ENCODE results near the gene GDI1. TPM values are rescaled to one million over a fixed set of nuclear protein-coding genes. Genes with fewer than 3 reads are reported as not detected.

Gene GDI1
- polyA plus RNA-seq, 3 donors, result 15.8 to 398 (median 21.3) TPM

- H3K27ac ChIP-seq (ENCODE audit: low read depth in 1 of 2, low read length in 2 of 2), result no peak within 1 kb of the TSS
- peaks cover 3 to 5% of the 10 kb centered on the region in 2 donors for H3K36me3 Mint-ChIP-seq
- no peaks in the 10 kb centered on the region for H3K79me2 ChIP-seq (ENCODE audit: insufficient read depth, low read length)
- peak within 1 kb of the TSS; percentile 86 to 97 for H3K4me3 Mint-ChIP-seq
- H3K9me3 Mint-ChIP-seq, result peaks cover 0 to 16% (median 4%) of the 10 kb centered on the region in 7 donors
- peak within 1 kb of the TSS; percentile 16 to 67 (median 32) for H3K4me3 ChIP-seq (replicated peaks in 1 of 3; ENCODE audit: low read depth in 2 of 3, low read length in 3 of 3)
- H4K20me1 ChIP-seq (ENCODE audit: insufficient read depth, low read length), result no peaks in the 10 kb centered on the region
- peaks cover 11 to 29% (median 26%) of the 10 kb centered on the region in 3 donors for H3K27me3 Mint-ChIP-seq (ENCODE audit: low read depth in 3 of 3)
- H3K36me3 ChIP-seq (replicated peaks in 1 of 2; ENCODE audit: control insufficient read depth in 1 of 2, insufficient read depth in 2 of 2, low read length in 2 of 2), result no peaks in the 10 kb centered on the region
- peak within 1 kb of the TSS; percentile 67 for H3K4me2 ChIP-seq (replicated peaks; ENCODE audit: extremely low read depth, low read length, poor library complexity, severe bottlenecking)
- peak; percentile 21 to 45 (median 23) for DNase-seq
- peak within 1 kb of the TSS; percentile 56 for H2AFZ ChIP-seq (ENCODE audit: insufficient read depth, low read depth, low read length, poor library complexity, severe bottlenecking)
- H3K9me3 ChIP-seq (replicated peaks in 1 of 2; ENCODE audit: control insufficient read depth in 1 of 2, insufficient read depth in 1 of 2, low read length in 2 of 2), result no peaks in the 10 kb centered on the region
- peaks cover 0 to 12% of the 10 kb centered on the region in 2 donors for H3K27me3 ChIP-seq (ENCODE audit: control insufficient read depth in 2 of 2, insufficient read depth in 2 of 2, low read length in 2 of 2)
- WGBS (ENCODE audit: insufficient coverage), result 3% methylated on average over 40 of the region's 88 CpGs
- H3K4me1 ChIP-seq (ENCODE audit: control insufficient read depth in 1 of 2, insufficient read depth in 2 of 2, low read length in 2 of 2), result peaks cover 6% of the 10 kb centered on the region in 2 donors
- peak within 1 kb of the TSS; percentile 32 for H3K9ac ChIP-seq (ENCODE audit: insufficient read depth, low read length, poor library complexity, severe bottlenecking)
- intact Hi-C loops (cut with micrococcal nuclease), result no loop called here
- peak within 1 kb of the TSS in 4 of 7 donors; percentile 54 to 87 (median 82) for H3K27ac Mint-ChIP-seq
- peaks cover 12% of the 10 kb centered on the region for H3K4me1 Mint-ChIP-seq
- TF ChIP-seq CTCF (IDR thresholded peaks at IDR 0.05), result no peak
Measured at GRCh38 chrX:154458116-154458953, 21.4 kb downstream of the GDI1 start, which contains the start of gene PLXNA3. PLXNA3 (plus strand) TSS chrX:154458281; CDS start chrX:154460184, 1,903 bp downstream.

- no peaks in the 10 kb centered on the region for H4K20me1 ChIP-seq (ENCODE audit: insufficient read depth, low read length)
- Mint-ChIP-seq H3K36me3 (peaks cover 2 to 5% of the 10 kb centered on the region in 2 donors), H3K27me3 (ENCODE audit: low read depth in 3 of 3) (peaks cover 11 to 29% (median 26%) of the 10 kb centered on the region in 3 donors), H3K4me1 (peaks cover 12% of the 10 kb centered on the region), H3K9me3 (peaks cover 0 to 16% (median 4%) of the 10 kb centered on the region in 7 donors), H3K4me3 (peak overlapping the region; percentile 61 to 79), H3K27ac (no peak overlapping the region)
- H3K9ac ChIP-seq (ENCODE audit: insufficient read depth, low read length, poor library complexity, severe bottlenecking), result no peak overlapping the region
- no peak for TF ChIP-seq CTCF (IDR thresholded peaks at IDR 0.05)
- H3K36me3 ChIP-seq (replicated peaks in 1 of 2; ENCODE audit: control insufficient read depth in 1 of 2, insufficient read depth in 2 of 2, low read length in 2 of 2), result no peaks in the 10 kb centered on the region
- peaks cover 6% of the 10 kb centered on the region in 2 donors for H3K4me1 ChIP-seq (ENCODE audit: control insufficient read depth in 1 of 2, insufficient read depth in 2 of 2, low read length in 2 of 2)
- H3K9me3 ChIP-seq (replicated peaks in 1 of 2; ENCODE audit: control insufficient read depth in 1 of 2, insufficient read depth in 1 of 2, low read length in 2 of 2), result no peaks in the 10 kb centered on the region
- WGBS (ENCODE audit: insufficient coverage), result 100% methylated on average over 3 of the region's 15 CpGs
- H2AFZ ChIP-seq (ENCODE audit: insufficient read depth, low read depth, low read length, poor library complexity, severe bottlenecking), result peak overlapping the region; percentile 56
- H3K4me2 ChIP-seq (replicated peaks; ENCODE audit: extremely low read depth, low read length, poor library complexity, severe bottlenecking), result peak overlapping the region; percentile 67
- H3K27me3 ChIP-seq (ENCODE audit: control insufficient read depth in 2 of 2, insufficient read depth in 2 of 2, low read length in 2 of 2), result peaks cover 0 to 12% of the 10 kb centered on the region in 2 donors
- H3K79me2 ChIP-seq (ENCODE audit: insufficient read depth, low read length), result no peaks in the 10 kb centered on the region
- intact Hi-C loops (cut with micrococcal nuclease), result no loop called here
- no peak overlapping the region for H3K27ac ChIP-seq (ENCODE audit: low read depth in 1 of 2, low read length in 2 of 2)
- peak overlapping the region in 1 of 3 experiments; percentile 65 for H3K4me3 ChIP-seq (replicated peaks in 1 of 3; ENCODE audit: low read depth in 2 of 3, low read length in 3 of 3)
- no peak for DNase-seq
Measured at GRCh38 chrX:154458954-154459778, 22.2 kb downstream of the GDI1 start.
